H1 (cell line): ENCODE measurements around the gene SLC2A4. TPM values are rescaled to one million over a fixed set of nuclear protein-coding genes. Genes with fewer than 3 reads are reported as not detected.

ENCODE experiments used
- CEBPB ChIP-seq: IDR thresholded peaks from 2 replicates; pipeline ENCODE4 v1.6.1; 2012; ENCODE audit warnings: low read depth, low read length
- HDAC6 ChIP-seq: IDR thresholded peaks from one replicate; pipeline ENCODE4 v1.7.1; 2012; ENCODE audit warnings: low read depth, mild to moderate bottlenecking, inconsistent platforms, low read length, moderate library complexity
- polyA plus RNA-seq, 7 experiments: library from polyadenylated mRNA; depleted of rRNA in 3 of 7; stranded (reverse) in 5 of 7; unstranded in 2 of 7; fragments of >200 nt in 5 of 7; fragments of 200-250 nt in 2 of 7; gene quantifications; 1 replicate in 5 of 7; 2 replicates in 1 of 7; 4 replicates in 1 of 7; pipeline versions ENCODE4 v1.2.1 to v1.2.3, GENCODE V29; 2011 to 2013; ENCODE audit warnings: missing spikeins in 2 of 7, mixed read lengths in 2 of 7
- total RNA-seq: library from RNA; stranded (reverse); fragmentation: NEBNext Ultra II Directional; extraction: Animal tissue kit (Norgen Biotek cat#: 25700); gene quantifications from 2 replicates; pipeline ENCODE4 v1.2.1, GENCODE V29; 2021

The SLC2A4 gene
- total and polyA plus RNA-seq, 2 of the 8 experiments (the other 6 are each of a cell fraction or from before 2014, with no cell fraction given) = 5.7 to 6.9 TPM

GRCh38 chr17:7253082-7253481 lies 28.4 kb upstream of the SLC2A4 start (continued):
- TF ChIP-seq HDAC6 = no peak
- TF ChIP-seq CEBPB = no peak
